EL (cell line): ENCODE results near the gene MSANTD2.
A peak's percentile ranks its signal among the peaks of the same experiment; 100 is the strongest.

Experiments used
- DNase-seq: peaks from one replicate; pipeline ENCODE4 v3.0.0-alpha.2; 2016

The MSANTD2 gene

GRCh38 chr11:124800226-124800929 is at the start of gene MSANTD2:
Gene MSANTD2, minus strand, starts transcription at chr11:124800406. Its CDS starts 26 bp downstream, at chr11:124800380.
- DNase-seq, result peak; percentile 80

DNA sequence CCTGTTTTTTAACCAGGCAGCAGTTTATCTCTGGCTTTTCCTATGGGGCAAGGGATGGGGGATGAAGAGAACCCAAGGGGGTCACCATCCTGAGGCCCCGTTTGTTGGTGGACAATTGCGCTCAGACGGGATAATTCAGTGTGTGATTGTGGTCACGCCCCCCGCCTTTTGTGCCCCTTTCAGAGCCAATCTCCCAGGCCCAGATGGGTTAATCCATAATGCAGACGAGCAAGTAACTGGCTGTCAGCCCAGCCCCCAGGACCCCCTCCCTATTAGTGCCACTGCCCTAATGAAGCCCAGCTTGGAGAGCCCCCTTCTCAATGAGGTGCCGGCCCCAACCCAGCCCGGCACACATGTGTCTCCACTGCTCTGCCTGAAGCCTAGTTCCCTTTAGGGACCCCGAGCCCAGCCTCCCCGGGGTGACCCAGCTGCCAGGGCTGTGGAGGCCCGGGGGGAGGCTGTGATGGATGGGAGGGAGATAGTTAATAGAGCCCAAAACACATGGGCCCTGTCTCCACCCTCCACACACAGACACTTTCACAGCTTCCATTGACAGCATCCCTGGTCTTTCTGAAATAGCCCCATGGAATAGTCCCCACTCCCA is 46.0 kb upstream of the MSANTD2 start:
- DNase-seq, result no peak

GRCh38 chr11:124844664-124845079 is 44.5 kb upstream of the MSANTD2 start:
- no peak for DNase-seq

GRCh38 chr11:124843616-124843910 is 43.4 kb upstream of the MSANTD2 start:
- DNase-seq, result no peak

DNA sequence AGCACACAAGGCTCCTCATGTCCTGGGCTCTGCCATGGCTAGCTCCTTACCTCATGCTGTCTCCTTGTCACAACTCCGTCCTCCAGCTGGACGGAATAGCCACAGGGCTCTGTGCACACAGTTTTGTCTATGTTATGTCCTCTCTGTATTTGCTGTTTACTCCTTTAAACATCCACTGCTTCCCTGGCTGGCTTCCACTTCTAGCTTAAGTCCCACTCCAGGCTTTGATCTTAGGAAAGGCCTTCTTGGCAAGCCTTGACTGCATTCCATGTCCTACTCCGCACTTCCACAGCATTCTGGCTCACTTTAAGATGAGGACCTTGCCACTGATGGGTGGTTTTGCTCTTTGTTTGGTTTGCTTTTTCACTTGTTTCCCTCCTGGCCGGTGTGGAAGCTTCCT is 42.1 kb upstream of the MSANTD2 start:
- DNase-seq, result no peak

- DNase-seq, result no peak
Measured at GRCh38 chr11:124841840-124842239, 41.6 kb upstream of the MSANTD2 start.

- peak; percentile 32 for DNase-seq
Measured at GRCh38 chr11:124841201-124841600, 41.0 kb upstream of the MSANTD2 start.

GRCh38 chr11:124840666-124841065 is 40.5 kb upstream of the MSANTD2 start:
- DNase-seq, result no peak

- no peak for DNase-seq
Measured at GRCh38 chr11:124839972-124840621, 39.9 kb upstream of the MSANTD2 start.

- no peak for DNase-seq
Measured at GRCh38 chr11:124839128-124839971, 39.1 kb upstream of the MSANTD2 start.

- DNase-seq, result no peak
Measured at GRCh38 chr11:124838805-124839127, 38.6 kb upstream of the MSANTD2 start.

DNA sequence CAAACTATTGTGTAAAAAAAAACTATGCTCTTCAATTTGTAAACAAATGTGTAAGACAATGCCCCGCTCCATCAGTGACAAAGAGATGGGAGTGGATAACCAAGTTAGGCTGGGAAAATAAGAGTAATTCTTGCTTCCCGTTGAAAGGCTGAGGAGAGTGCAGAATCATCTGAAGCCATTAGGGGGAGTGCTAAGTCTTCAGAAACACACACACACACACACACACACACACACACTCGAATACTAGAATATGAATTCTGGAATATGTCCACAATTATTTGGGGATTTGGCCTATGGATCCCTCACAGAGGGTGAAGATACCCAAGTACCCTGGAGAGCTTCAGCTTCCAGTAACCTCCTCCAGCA is 37.3 kb upstream of the MSANTD2 start:
- DNase-seq, result peak; percentile 82

DNA sequence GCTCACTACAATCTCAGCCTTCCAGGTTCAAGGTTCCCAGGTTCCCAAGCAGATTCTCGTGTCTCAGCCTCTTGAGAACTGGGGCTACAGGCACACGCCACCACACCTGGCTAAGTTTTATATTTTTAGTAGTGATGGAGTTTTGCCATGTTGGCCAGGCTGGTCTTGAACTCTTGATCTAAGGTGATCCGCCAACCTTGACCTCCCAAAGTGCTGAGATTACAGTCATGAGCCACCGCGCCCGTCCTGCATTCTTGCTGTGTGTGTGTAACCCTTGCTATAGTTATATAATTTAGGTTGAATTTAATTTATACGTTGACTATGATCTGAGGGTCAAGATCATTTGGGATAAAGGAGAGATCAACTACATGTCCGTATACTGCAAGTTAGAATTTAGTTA is 35.7 kb upstream of the MSANTD2 start:
- DNase-seq, result no peak

DNA sequence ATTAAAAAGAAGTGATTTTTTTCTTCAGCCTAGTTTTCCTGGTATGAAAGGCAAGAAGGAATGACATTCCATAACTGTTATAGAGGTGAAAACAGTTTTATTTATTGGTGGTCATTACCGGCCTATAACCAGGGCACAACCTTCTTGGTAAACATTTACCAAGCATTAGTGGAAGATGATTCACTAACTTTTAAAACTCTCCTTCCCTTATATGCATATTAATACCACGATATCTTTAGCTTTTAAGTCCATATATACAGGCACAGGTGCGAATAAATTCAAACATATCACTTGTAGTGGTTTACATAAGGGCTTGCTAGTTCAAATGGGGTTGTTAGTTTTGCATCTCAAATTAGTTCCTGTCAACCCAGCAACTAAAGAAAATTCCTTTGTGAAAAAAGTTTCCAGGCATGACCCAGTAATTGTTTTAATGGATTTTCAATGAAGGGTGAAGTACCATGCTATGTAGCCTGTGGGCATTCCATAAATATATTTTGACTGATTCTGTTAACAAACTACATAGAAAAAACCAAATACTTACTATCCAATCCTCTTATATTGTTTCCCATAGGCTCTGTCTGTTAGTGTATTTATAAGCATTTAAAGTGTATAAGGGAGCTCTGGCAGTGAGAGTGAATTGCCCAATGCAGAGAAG is 34.4 kb upstream of the MSANTD2 start:
- DNase-seq, result no peak

- DNase-seq, result no peak
Measured at GRCh38 chr11:124832571-124832970, 32.4 kb upstream of the MSANTD2 start.

- DNase-seq, result no peak
Measured at GRCh38 chr11:124831897-124832296, 31.7 kb upstream of the MSANTD2 start.

- no peak for DNase-seq
Measured at GRCh38 chr11:124830749-124831148, 30.5 kb upstream of the MSANTD2 start.

DNA sequence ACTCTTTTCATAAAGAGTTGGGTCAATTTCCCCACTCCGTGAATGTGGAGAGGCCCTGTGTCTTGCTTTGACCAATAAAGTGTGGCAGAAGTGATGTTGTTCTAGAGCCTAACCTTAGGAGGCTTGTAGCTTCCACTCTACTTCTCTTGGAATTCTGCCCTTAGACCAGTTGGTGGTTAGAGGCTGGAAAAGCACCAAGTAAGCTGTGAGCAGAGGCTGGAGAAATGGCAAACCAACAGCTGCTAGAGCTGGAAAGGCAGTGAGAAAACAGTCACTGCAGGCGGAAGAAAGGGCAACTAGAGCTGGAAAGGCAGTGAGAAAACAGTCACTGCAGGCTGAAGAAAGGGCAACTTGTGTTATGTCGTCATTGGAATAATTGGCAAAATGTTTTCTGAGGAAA is 29.8 kb upstream of the MSANTD2 start:
- no peak for DNase-seq

DNA sequence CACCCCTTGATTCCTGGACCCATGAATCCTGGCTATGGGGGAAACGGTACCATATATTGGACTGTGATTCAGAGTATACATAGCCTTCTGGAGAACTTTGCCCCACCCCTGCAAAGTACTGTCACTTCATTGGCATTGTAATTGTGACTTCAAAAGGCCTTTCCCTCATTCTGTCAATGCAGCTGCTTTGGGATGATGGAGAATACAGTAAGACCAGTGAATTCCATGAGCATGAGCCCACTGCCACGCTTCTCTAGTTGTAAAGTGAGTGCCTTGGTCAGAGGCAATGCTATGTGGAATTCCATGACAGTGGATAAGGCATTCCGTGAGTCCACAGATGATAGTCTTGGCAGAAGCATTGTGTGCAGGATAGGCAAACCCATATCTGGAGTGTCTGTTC is 25.7 kb upstream of the MSANTD2 start:
- DNase-seq, result no peak

DNA sequence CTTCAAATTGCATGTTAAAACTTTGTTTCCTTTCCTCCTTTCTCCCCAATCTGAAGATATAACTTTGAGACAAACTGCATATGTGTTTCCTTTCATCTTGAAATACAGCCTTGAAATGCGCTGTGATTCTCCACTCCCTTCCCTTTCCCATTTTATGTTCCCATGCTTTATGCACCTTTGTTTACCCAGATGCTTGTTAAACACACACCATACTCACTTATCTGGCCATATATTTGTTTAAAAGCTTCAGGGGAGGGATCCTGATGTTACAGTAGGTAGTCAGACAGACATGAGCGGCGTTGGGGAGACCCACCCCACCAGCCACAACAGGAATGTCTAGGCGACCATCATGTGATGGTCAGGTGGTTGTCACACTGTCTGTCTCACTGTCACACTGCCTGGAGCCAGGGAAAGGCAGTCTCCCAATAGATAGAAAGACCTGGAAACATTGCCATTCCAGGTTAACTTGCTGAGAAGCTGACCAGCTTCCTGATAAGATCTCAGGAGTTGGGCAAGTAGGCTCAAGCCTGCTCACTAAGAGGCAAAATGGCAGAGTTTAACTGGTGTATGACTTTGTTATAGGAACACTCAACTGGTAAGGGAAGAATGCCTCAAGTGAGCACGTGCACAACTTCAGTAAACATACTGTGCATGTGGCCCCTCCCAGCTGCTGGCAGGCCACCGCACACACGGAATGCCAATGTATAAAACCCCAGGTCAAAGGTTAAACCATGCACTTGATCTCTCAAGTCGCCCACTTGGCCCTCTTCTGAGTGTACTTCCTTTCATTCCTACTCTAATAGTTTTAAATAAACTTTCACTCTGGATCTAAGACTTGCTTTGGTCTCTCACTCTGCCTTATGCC is 23.5 kb upstream of the MSANTD2 start:
- no peak for DNase-seq

DNA sequence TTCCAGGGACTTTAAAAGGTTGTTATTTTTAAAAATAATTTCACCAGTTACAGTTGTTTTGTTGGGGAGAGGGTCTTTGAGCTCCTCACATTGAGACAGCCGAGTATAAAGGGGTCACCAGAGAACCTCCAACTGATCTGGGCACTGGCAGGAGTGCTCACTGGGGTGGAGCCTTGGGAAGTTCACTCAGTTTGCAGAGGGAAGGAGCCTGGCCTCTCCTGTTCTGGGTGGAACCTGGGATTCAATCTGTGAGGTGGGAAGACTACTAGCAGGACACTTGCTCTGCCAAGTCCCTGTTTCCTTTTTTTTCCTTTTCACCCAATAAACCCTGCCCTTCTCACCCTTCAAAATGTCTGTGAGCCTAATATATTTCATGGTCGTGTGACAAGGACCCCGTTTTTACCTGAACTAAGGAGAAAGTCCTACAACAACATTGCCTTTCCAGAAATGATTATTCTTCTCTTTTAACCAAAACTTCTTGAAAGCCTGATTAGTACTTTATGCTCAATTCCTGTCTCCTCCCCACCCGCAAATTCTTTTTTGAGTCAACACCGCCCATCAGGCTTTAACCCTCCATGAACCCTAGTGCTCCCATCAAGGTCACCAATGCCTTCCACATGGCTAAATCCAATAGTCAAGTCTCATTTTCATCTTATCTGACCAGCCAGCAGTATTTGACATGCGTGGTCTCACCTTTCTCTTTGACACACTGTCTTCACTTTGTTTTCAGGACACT is 22.0 kb upstream of the MSANTD2 start:
- no peak for DNase-seq

DNA sequence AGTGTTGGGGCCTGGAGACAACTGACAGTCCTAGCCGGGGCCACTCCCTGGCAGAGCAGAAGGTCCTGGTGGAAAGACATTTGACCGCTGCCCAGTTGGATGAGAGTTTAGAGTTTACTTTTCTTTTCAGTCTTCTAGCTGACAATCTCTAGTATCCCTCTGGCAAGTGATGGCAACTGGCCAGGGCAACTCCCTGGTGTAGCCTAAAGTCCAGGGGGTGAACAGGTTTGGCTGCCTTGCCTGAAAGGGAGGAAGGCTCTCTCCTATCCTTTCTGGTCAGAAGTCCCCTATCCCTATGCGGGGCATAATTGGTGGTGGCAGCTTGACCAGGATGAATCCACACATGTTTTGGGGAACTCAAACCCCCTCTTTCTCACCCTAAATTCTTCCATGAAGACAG is 16.8 kb upstream of the MSANTD2 start:
- no peak for DNase-seq
